GM19035 (cell line): ENCODE results near the gene SLC6A2.

Experiments
- ATAC-seq: cut with Tn5 transposase; IDR thresholded peaks from one replicate; pipeline ENCODE4 v1.9.1; 2021; ENCODE audit not compliant: unreplicated experiment

The SLC6A2 gene

GRCh38 chr16:55671206-55671973 is 15.6 kb downstream of the SLC6A2 start:
- no peak for ATAC-seq

DNA sequence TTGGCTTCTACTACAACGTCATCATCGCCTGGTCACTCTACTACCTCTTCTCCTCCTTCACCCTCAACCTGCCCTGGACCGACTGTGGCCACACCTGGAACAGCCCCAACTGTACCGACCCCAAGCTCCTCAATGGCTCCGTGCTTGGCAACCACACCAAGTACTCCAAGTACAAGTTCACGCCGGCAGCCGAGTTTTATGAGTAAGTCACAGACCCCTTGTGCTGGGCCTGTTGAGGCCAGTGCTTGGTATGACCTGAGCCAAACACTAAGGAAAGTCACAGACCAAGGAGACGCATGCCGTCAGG is 16.1 kb downstream of the SLC6A2 start:
- no peak for ATAC-seq

- no peak for ATAC-seq
These were observed 16.7 kb downstream of the SLC6A2 start for GRCh38 chr16:55672471-55672870.

- ATAC-seq: no peak
These were observed 22.5 kb downstream of the SLC6A2 start for GRCh38 chr16:55678161-55678821.

GRCh38 chr16:55682086-55682485 is 26.3 kb downstream of the SLC6A2 start:
- no peak for ATAC-seq

- ATAC-seq: no peak
These were observed 30.2 kb downstream of the SLC6A2 start for GRCh38 chr16:55685973-55686372.

DNA sequence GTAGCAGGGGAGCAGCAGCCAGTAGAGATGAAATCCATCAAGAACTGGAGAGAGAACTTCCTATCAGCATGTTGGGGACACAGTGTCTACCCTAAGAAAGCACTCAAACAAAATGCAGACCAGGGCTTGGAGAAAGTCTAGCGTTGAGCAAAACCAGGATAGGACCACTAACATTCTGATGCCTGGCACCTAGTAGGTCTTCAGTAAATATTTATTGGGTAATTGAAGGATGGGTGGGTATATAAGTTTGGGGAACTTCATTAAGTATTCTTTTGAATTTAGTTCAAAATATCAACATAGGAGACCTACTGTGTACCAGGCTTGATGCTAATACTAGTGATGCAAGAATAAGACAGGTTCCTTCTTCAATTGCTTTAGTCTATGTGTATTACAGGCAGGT is 30.9 kb downstream of the SLC6A2 start:
- ATAC-seq: no peak

DNA sequence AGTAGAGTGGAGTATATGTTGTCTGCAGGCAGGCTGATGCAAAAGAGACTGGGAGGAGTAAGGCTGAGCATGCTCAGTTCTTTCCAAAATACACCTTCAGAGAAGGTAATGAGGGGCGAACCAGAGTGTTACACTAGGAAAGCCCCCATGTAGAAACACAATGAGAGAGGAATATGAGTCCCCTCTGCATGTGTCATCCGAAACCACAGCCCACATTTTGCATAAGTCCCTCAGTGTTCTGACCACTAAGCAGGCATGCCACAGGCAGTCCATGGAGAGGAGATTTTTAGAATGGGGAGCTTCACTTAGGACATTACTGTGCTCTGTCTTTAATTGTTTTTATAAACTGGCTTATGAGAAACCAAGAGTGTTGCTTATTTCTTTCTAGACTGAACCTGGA is 32.0 kb downstream of the SLC6A2 start:
- no peak for ATAC-seq

GRCh38 chr16:55690841-55691240 is 35.1 kb downstream of the SLC6A2 start:
- no peak for ATAC-seq

DNA sequence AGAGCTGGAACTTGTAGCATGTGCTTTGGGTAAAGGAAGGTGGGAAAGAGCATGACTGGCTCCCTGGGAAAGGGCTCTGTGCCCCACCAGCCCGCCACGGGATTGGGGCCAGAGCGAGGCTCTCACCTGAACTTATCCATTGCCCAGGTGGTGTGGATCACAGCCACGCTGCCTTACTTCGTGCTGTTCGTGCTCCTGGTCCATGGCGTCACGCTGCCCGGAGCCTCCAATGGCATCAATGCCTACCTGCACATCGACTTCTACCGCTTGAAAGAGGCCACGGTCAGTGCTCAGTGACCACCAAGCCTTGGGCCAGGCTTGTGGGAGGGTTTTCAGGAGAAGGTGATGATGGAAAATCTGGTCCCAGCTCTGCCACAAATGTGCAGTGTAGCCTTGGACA is 36.0 kb downstream of the SLC6A2 start:
- ATAC-seq: no peak

GRCh38 chr16:55695595-55695994 is 39.8 kb downstream of the SLC6A2 start:
- no peak for ATAC-seq

GRCh38 chr16:55697867-55698266 is 42.1 kb downstream of the SLC6A2 start:
- ATAC-seq: no peak

GRCh38 chr16:55698331-55698730 is 42.5 kb downstream of the SLC6A2 start:
- no peak for ATAC-seq

- ATAC-seq: no peak
These were observed 43.2 kb downstream of the SLC6A2 start for GRCh38 chr16:55698946-55699345.

- no peak for ATAC-seq
These were observed 43.8 kb downstream of the SLC6A2 start for GRCh38 chr16:55699616-55700015.

GRCh38 chr16:55700067-55700466 is 44.3 kb downstream of the SLC6A2 start:
- ATAC-seq: no peak

- ATAC-seq: no peak
These were observed 45.2 kb downstream of the SLC6A2 start for GRCh38 chr16:55700961-55701360.

DNA sequence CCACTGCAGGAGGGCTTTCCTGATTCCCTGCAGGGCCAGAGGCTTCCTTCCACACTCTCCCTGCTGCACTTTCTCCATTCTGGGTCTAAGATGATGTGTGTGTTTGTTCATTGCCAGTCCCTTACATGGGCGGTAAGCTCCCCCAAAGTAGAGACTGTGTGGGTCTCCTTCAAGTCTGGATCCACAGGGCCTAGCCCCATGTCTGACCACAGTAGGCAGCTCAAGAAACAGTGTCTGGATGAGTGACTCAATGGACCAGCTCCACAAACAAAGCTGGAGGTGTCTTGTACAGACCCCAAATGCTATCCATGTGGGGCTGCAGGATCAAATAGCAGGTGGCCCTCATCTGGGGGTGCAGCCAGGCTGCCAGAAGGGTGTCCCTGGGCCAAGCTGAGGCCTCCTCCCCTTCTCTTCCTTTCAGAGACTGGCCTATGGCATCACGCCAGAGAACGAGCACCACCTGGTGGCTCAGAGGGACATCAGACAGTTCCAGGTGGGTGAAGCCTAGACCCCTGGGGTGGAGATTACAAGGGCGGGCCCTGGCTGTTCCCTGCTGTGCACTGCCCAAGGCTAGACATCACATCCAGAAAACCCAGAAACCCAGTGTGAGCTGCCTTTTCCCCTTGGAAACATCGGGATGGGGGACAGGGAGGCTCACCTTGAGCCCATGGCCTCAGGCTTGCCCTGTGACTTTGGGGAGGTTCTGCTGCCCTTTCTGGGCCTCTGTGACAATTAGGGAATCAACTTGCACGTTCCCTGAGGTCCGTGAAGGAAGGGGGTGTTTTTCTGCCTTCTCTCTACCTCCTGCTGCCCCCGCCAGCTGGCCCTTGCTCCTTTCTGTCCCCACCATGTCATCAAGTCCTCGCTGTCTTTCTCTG is 45.9 kb downstream of the SLC6A2 start:
- ATAC-seq: peak; percentile 79

- ATAC-seq: no peak
These were observed 47.5 kb downstream of the SLC6A2 start for GRCh38 chr16:55703003-55704001.

DNA sequence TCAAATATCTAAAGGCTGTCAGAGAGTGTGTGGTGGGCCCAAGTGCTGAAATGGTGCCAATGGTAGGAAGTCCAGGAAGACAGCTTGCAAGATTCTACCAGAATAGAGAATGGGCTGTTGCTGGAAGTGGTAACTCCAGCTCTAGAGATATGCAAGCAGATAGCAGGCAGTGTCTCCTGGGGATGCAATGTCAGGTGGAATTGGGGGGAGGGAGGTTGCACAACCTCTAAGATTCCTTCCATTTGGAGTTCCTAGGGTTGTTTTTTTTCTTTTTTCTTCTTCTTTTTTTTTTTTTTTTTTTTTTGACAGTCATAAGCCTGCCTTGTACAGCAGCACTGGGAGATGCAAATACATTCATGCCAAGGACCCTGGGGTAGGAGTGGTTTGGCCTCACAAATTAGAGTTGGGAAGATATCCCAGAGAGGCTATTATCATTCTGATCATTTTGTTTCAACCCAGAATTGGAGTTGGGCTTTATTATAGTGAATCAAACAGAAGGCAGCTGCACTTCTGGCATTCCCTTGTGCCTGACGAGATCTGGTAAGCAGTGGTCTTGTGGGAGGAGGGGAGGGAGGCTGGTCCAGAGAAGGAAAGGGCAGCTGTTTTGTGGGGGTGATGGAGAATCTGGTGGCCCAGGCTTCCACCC is 51.1 kb downstream of the SLC6A2 start:
- no peak for ATAC-seq
